Neural cell (in vitro differentiated cells): ENCODE measurements around the gene IRF2BP2. TPM values are rescaled to one million over a fixed set of nuclear protein-coding genes. Genes with fewer than 3 reads are reported as not detected.

ENCODE experiments used
- H2AFZ ChIP-seq: fragments of 200-600, 300-800 bp; sonication (generic), shearing (Covaris generic); 2 replicates; pipeline ENCODE4 v1.6.0; 2014; ENCODE audit warnings: low read depth, mild to moderate bottlenecking, antibody characterized with exemption, low read length, moderate library complexity
- H3F3A ChIP-seq: fragments of 200-600 bp; shearing (Covaris generic); 2 replicates; pipeline ENCODE4 v1.6.1; 2016; ENCODE audit warnings: mild to moderate bottlenecking, moderate library complexity, mixed read lengths, antibody characterized with exemption, low read length; ENCODE audit not compliant: insufficient read depth, poor library complexity, severe bottlenecking
- H3K27ac ChIP-seq: fragments of 200-600, 300-800 bp; sonication (generic), shearing (Covaris generic); 2 replicates; pipeline ENCODE4 v1.5.1; 2014; ENCODE audit warnings: mild to moderate bottlenecking, low read length, moderate library complexity
- H3K27me3 ChIP-seq: fragments of 300-800, 200-600 bp; sonication (generic), shearing (Covaris generic); 2 replicates; pipeline ENCODE4 v1.6.0; 2014; ENCODE audit warnings: mild to moderate bottlenecking, low read depth, low read length, moderate library complexity; ENCODE audit not compliant: insufficient read depth
- H3K36me3 ChIP-seq: fragments of 300-800, 200-600 bp; sonication (generic), shearing (Covaris generic); 2 replicates; pipeline ENCODE4 v1.5.1; 2014; ENCODE audit warnings: mild to moderate bottlenecking, antibody characterized with exemption, low read length, moderate library complexity; ENCODE audit not compliant: insufficient read depth
- H3K4me2 ChIP-seq: fragments of 300-800, 200-600 bp; sonication (generic), shearing (Covaris generic); 2 replicates; pipeline ENCODE4 v1.6.0; 2014; ENCODE audit warnings: mild to moderate bottlenecking, low read length
- H3K4me3 ChIP-seq: fragments of 300-800, 200-600 bp; sonication (generic), shearing (Covaris generic); 2 replicates; pipeline ENCODE4 v1.5.1; 2014; ENCODE audit warnings: mild to moderate bottlenecking, low read length, moderate library complexity
- H3K79me2 ChIP-seq: fragments of 200-600 bp; shearing (Covaris generic); replicated peaks from 2 replicates; pipeline ENCODE4 v1.6.0; 2014; ENCODE audit warnings: mild to moderate bottlenecking, low read length, moderate library complexity; ENCODE audit not compliant: insufficient read depth
- H3K9ac ChIP-seq: fragments of 300-800, 200-600 bp; sonication (generic), shearing (Covaris generic); 2 replicates; pipeline ENCODE4 v1.6.1; 2016; ENCODE audit warnings: mild to moderate bottlenecking, low read length, mixed read lengths
- H3K9me2 ChIP-seq: fragments of 200-600 bp; shearing (Covaris generic); 2 replicates; pipeline ENCODE4 v1.6.1; 2016; ENCODE audit warnings: mild to moderate bottlenecking, low read length, mixed read lengths; ENCODE audit not compliant: insufficient read depth
- H3K9me3 ChIP-seq: fragments of 200-600, 300-800 bp; sonication (generic), shearing (Covaris generic); 2 replicates; pipeline ENCODE4 v1.6.1; 2016; ENCODE audit warnings: mild to moderate bottlenecking, mixed run types, low read length, moderate library complexity, mixed read lengths
- H4K20me1 ChIP-seq: fragments of 200-600 bp; shearing (Covaris generic); 2 replicates; pipeline ENCODE4 v1.6.1; 2016; ENCODE audit warnings: mild to moderate bottlenecking, mixed run types; ENCODE audit not compliant: insufficient read depth
- EP300 ChIP-seq: fragments of 450-650 bp; conservative IDR thresholded peaks from 2 replicates; pipeline ENCODE4 v1.6.1; 2014; ENCODE audit warnings: antibody characterized with exemption, mild to moderate bottlenecking, moderate library complexity; ENCODE audit not compliant: poor library complexity, severe bottlenecking
- EZH2 ChIP-seq: fragments of 200-600, 300-800 bp; shearing (Covaris generic), sonication (generic); IDR thresholded peaks from 2 replicates; pipeline ENCODE4 v1.6.1; 2014; ENCODE audit warnings: antibody characterized with exemption, low read length, borderline replicate concordance, mild to moderate bottlenecking; ENCODE audit not compliant: insufficient read depth, poor library complexity, severe bottlenecking
- MXI1 ChIP-seq: fragments of 450-650 bp; conservative IDR thresholded peaks from 2 replicates; pipeline ENCODE4 v1.6.1; 2014; ENCODE audit warnings: antibody characterized with exemption, mild to moderate bottlenecking; ENCODE audit not compliant: poor library complexity, severe bottlenecking
- POLR2AphosphoS5 ChIP-seq: IDR thresholded peaks from 2 replicates; pipeline ENCODE4 v1.6.1; 2012
- RAD21 ChIP-seq: fragments of 450-650 bp; conservative IDR thresholded peaks from 2 replicates; pipeline ENCODE4 v1.6.1; 2014; ENCODE audit warnings: antibody characterized with exemption, mild to moderate bottlenecking, moderate library complexity
- SMC3 ChIP-seq: fragments of 450-650 bp; conservative IDR thresholded peaks from 2 replicates; pipeline ENCODE4 v1.6.1; 2014; ENCODE audit warnings: antibody characterized with exemption, mild to moderate bottlenecking, moderate library complexity; ENCODE audit not compliant: poor library complexity
- TAF1 ChIP-seq: IDR thresholded peaks from 2 replicates; pipeline ENCODE4 v1.6.1; 2012; ENCODE audit warnings: low read depth
- polyA minus RNA-seq: library from RNA; depleted of rRNA, polyadenylated mRNA; stranded (reverse); fragments of >200 nt; gene quantifications from 2 replicates; pipeline ENCODE4 v1.2.3, GENCODE V29; 2014
- polyA plus RNA-seq: library from polyadenylated mRNA; depleted of rRNA; stranded (reverse); fragments of >200 nt; gene quantifications from 2 replicates; pipeline ENCODE4 v1.2.3, GENCODE V29; 2014
- TF ChIP-seq, protein P1 (sequence below): IDR thresholded peaks from 2 replicates; pipeline ENCODE4 v1.6.1; 2012; ENCODE audit warnings: borderline replicate concordance
- TF ChIP-seq, protein P2 (sequence below): fragments of 450-650 bp; IDR thresholded peaks from 2 replicates; pipeline ENCODE4 v1.5.1; 2014; ENCODE audit warnings: antibody characterized with exemption, mild to moderate bottlenecking, moderate library complexity; ENCODE audit not compliant: poor library complexity, severe bottlenecking

IRF2BP2 gene
- 52.2 and 56.9 TPM in 2 replicates for polyA plus RNA-seq
- polyA minus RNA-seq, result 104 and 107 TPM in 2 replicates

GRCh38 chr1:234610061-234610665 is at the start of gene IRF2BP2:
Gene IRF2BP2 (minus strand): TSS chr1:234610178. CDS start chr1:234609494, 684 bp downstream.
- Histone ChIP-seq H3K9me3 (no peaks in the 10 kb centered on the region), H3K79me2 (peaks cover 33% of the 10 kb centered on the region), H3K27ac (peak within 1 kb of the TSS; percentile 98), H2AFZ (peak within 1 kb of the TSS; percentile 7), H3F3A (peaks cover 7% of the 10 kb centered on the region), H4K20me1 (peaks cover 19% of the 10 kb centered on the region), H3K4me2 (peak within 1 kb of the TSS; percentile 95), H3K9me2 (no peaks in the 10 kb centered on the region), H3K4me3 (peak within 1 kb of the TSS; percentile 90), H3K9ac (peak within 1 kb of the TSS; percentile 94), H3K36me3 (peaks cover 12% of the 10 kb centered on the region), H3K27me3 (no peaks in the 10 kb centered on the region)
- TF ChIP-seq, protein P1, sequence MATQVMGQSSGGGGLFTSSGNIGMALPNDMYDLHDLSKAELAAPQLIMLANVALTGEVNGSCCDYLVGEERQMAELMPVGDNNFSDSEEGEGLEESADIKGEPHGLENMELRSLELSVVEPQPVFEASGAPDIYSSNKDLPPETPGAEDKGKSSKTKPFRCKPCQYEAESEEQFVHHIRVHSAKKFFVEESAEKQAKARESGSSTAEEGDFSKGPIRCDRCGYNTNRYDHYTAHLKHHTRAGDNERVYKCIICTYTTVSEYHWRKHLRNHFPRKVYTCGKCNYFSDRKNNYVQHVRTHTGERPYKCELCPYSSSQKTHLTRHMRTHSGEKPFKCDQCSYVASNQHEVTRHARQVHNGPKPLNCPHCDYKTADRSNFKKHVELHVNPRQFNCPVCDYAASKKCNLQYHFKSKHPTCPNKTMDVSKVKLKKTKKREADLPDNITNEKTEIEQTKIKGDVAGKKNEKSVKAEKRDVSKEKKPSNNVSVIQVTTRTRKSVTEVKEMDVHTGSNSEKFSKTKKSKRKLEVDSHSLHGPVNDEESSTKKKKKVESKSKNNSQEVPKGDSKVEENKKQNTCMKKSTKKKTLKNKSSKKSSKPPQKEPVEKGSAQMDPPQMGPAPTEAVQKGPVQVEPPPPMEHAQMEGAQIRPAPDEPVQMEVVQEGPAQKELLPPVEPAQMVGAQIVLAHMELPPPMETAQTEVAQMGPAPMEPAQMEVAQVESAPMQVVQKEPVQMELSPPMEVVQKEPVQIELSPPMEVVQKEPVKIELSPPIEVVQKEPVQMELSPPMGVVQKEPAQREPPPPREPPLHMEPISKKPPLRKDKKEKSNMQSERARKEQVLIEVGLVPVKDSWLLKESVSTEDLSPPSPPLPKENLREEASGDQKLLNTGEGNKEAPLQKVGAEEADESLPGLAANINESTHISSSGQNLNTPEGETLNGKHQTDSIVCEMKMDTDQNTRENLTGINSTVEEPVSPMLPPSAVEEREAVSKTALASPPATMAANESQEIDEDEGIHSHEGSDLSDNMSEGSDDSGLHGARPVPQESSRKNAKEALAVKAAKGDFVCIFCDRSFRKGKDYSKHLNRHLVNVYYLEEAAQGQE, result peak; percentile 90
- peak; percentile 99 for TF ChIP-seq POLR2AphosphoS5
- TF ChIP-seq SMC3, result peak; percentile 72
- no peak for TF ChIP-seq EP300
- TF ChIP-seq TAF1, result peak; percentile 90

DNA sequence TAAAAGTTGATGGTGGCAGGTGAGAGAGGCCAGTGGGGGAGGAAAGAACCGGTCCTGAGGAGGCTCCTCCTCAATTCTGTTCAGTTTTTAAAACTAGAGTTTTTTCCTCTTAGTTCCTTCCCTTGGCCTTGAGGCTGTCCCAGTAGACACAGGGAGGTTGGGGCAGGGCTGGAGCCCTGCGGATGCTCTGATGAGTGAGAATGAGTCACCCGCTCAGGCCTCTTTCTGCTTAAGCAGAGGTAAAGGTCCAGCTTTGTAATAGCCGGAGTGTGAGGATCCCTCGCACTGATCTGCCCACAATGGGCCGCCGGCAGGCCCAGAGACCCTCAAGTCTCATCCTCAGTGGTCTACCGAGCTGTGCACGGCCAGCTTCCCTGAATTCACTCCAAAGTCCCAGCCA is 49.6 kb upstream of the IRF2BP2 start:
- no peaks in the 10 kb centered on the region for H4K20me1 ChIP-seq
- TF ChIP-seq POLR2AphosphoS5 (no peak), SMC3 (no peak)
- TF ChIP-seq, protein P1, result no peak
- no peaks in the 10 kb centered on the region for H3K27me3 ChIP-seq
- no peaks in the 10 kb centered on the region for H3K9me3 ChIP-seq
- H3K9ac ChIP-seq, result no peak overlapping the region
- no peaks in the 10 kb centered on the region for H3K9me2 ChIP-seq
- H3K27ac ChIP-seq, result no peak overlapping the region
- no peak overlapping the region for H3K4me3 ChIP-seq
- H3K36me3 ChIP-seq, result no peaks in the 10 kb centered on the region
- H3K79me2 ChIP-seq, result no peaks in the 10 kb centered on the region
- H3K4me2 ChIP-seq, result no peak overlapping the region
- no peak overlapping the region for H2AFZ ChIP-seq
- H3F3A ChIP-seq, result no peaks in the 10 kb centered on the region

DNA sequence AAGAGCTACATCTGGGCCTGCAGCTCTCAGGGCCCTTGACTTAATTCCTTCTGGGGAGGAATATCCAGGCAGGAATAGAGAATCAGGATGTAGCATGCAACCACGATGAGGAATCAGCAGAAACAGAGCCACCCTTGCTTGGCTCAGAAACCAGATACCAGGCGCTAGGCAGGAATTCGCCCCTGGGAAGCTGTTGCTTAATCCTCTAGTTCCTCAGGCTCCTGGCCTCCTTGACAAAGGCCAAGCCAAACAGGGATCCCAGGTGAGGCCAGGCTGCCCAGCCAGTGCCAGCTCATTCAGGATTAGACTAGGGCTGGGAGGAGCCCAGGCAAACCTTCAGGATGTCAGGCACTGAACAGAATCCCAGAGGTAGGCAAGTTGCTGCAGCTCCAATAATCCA is 48.2 kb upstream of the IRF2BP2 start:
- no peak overlapping the region for H2AFZ ChIP-seq
- no peaks in the 10 kb centered on the region for H4K20me1 ChIP-seq
- H3K4me2 ChIP-seq, result no peak overlapping the region
- no peaks in the 10 kb centered on the region for H3K36me3 ChIP-seq
- no peaks in the 10 kb centered on the region for H3K9me2 ChIP-seq
- no peaks in the 10 kb centered on the region for H3F3A ChIP-seq
- no peaks in the 10 kb centered on the region for H3K79me2 ChIP-seq
- no peaks in the 10 kb centered on the region for H3K9me3 ChIP-seq
- no peak overlapping the region for H3K9ac ChIP-seq
- no peaks in the 10 kb centered on the region for H3K27me3 ChIP-seq
- no peak overlapping the region for H3K4me3 ChIP-seq
- H3K27ac ChIP-seq, result no peak overlapping the region
- no peak for TF ChIP-seq RAD21
- TF ChIP-seq MXI1, result no peak
- TF ChIP-seq EZH2, result no peak
- TF ChIP-seq TAF1, result no peak
- TF ChIP-seq, protein P1, result no peak
- TF ChIP-seq, protein P2, sequence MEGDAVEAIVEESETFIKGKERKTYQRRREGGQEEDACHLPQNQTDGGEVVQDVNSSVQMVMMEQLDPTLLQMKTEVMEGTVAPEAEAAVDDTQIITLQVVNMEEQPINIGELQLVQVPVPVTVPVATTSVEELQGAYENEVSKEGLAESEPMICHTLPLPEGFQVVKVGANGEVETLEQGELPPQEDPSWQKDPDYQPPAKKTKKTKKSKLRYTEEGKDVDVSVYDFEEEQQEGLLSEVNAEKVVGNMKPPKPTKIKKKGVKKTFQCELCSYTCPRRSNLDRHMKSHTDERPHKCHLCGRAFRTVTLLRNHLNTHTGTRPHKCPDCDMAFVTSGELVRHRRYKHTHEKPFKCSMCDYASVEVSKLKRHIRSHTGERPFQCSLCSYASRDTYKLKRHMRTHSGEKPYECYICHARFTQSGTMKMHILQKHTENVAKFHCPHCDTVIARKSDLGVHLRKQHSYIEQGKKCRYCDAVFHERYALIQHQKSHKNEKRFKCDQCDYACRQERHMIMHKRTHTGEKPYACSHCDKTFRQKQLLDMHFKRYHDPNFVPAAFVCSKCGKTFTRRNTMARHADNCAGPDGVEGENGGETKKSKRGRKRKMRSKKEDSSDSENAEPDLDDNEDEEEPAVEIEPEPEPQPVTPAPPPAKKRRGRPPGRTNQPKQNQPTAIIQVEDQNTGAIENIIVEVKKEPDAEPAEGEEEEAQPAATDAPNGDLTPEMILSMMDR, result no peak
